ENCODE data around the gene MAOB. TPM values are rescaled to one million over a fixed set of nuclear protein-coding genes. Genes with fewer than 3 reads are reported as not detected.

The MAOB gene
- total and polyA plus RNA-seq, 9 of the 15 experiments (the other 6 are each of a cell fraction or from before 2014, with no cell fraction given): 0.05 to 0.09 TPM; not detected in 7

DNA sequence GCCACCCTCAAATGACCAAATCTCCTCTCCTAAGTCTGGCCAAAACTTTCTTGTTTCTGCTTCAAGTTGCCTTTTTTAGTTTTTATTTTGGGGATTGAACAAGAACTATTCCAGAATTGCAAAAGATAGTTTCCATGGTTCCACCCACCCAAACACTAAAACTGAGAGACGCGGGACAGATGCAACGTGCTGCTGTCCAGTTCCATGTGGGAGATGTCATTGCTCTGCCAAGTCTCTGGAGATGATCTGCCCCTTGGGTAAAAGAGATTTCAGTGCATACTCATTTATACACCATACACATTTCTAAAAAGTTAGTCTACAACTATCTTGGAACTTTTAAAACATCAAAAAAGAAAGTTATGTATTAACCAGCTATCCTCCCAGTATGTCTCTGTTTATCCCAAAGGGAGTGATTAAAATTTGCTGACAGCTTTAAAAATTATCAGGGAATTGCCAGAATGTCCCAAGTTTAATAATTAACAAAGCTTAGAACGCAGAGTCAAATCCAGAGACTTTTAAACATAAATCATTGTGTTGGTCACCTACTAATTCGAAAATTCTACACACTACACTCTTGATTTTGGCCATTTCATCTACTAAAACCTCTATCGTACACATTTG, 3.2 kb downstream of the MAOB start:
- in situ Hi-C loops (cut with MboI) (no loop called here), intact Hi-C loops (cut with micrococcal nuclease) (no loop called here)
- Histone ChIP-seq H3K9ac (ENCODE audit: insufficient read depth in 1 of 2, low read depth in 2 of 2, low read length in 2 of 2) (no peak overlapping the region), H3K27ac (ENCODE audit: extremely low read depth, low read depth, low read length) (no peak overlapping the region), H3K4me3 (no peak overlapping the region), H3K79me2 (ENCODE audit: control insufficient read depth, insufficient read depth, low read length) (no peaks in the 10 kb centered on the region), H4K20me1 (replicated peaks; ENCODE audit: control insufficient read depth, insufficient read depth, low read length) (no peaks in the 10 kb centered on the region), H3K27me3 (ENCODE audit: control insufficient read depth in 2 of 2, insufficient read depth in 2 of 2, low read length in 2 of 2) (peaks cover 0 to 12% of the 10 kb centered on the region in 2 experiments; a peak in 2 of 5 replicates), H3K36me3 (ENCODE audit: control insufficient read depth, insufficient read depth, low read length) (no peaks in the 10 kb centered on the region), H3K9me3 (replicated peaks; ENCODE audit: control insufficient read depth, insufficient read depth, low read depth, low read length) (no peaks in the 10 kb centered on the region), H3K4me1 (replicated peaks in 1 of 2; ENCODE audit: control insufficient read depth in 2 of 2, insufficient read depth in 2 of 2, low read length in 2 of 2) (peaks cover 0 to 7% of the 10 kb centered on the region in 2 experiments; a peak in 1 of 5 replicates), H3K9me1 (ENCODE audit: control insufficient read depth, insufficient read depth, low read length) (no peaks in the 10 kb centered on the region), H3K4me2 (ENCODE audit: insufficient read depth, low read length) (no peak overlapping the region), H2AFZ (ENCODE audit: low read depth, low read length) (no peak overlapping the region)
- BruUV-seq (replicated peaks): no TSS peak
- FAIRE-seq (no peak), ATAC-seq (no peak), DNase-seq (ENCODE audit: extremely low read depth in 1 of 4, low spot score in 3 of 4) (no peak)
- TF ChIP-seq HDAC3 (IDR thresholded peaks at IDR 0.05; ENCODE audit: borderline replicate concordance, partially characterized antibody) (no peak), ZNF316 (IDR thresholded peaks at IDR 0.05) (0 out of 2 replicates have a peak, but pooled peaks have one; percentile 1)
- POLR2A ChIA-PET: no interaction called here
- 1% methylated on average over 6 of the region's 6 CpGs for WGBS (ENCODE audit: insufficient coverage, low coverage, missing lambda C conversion rate)
- CTCF ChIA-PET (ENCODE audit: low intra/inter-chr PET ratio): no interaction called here

GRCh38 chrX:43876680-43877079, 5.6 kb downstream of the MAOB start:
- H3K36me3 ChIP-seq (ENCODE audit: control insufficient read depth, insufficient read depth, low read length): no peaks in the 10 kb centered on the region
- 0% methylated on average over 3 of the region's 3 CpGs for WGBS (ENCODE audit: insufficient coverage, low coverage, missing lambda C conversion rate)
- H3K4me1 ChIP-seq (replicated peaks in 1 of 2; ENCODE audit: control insufficient read depth in 2 of 2, insufficient read depth in 2 of 2, low read length in 2 of 2): no peaks in the 10 kb centered on the region
- no TSS peak for BruUV-seq (replicated peaks)
- no peaks in the 10 kb centered on the region for H3K9me1 ChIP-seq (ENCODE audit: control insufficient read depth, insufficient read depth, low read length)
- no peaks in the 10 kb centered on the region for H3K79me2 ChIP-seq (ENCODE audit: control insufficient read depth, insufficient read depth, low read length)
- no peak overlapping the region for H3K4me2 ChIP-seq (ENCODE audit: insufficient read depth, low read length)
- H3K27ac ChIP-seq (ENCODE audit: extremely low read depth, low read depth, low read length): no peak overlapping the region
- ATAC-seq (no peak), FAIRE-seq (no peak), DNase-seq (ENCODE audit: extremely low read depth in 1 of 4, low spot score in 3 of 4) (no peak)
- H4K20me1 ChIP-seq (replicated peaks; ENCODE audit: control insufficient read depth, insufficient read depth, low read length): no peaks in the 10 kb centered on the region
- no peak overlapping the region for H3K9ac ChIP-seq (ENCODE audit: insufficient read depth in 1 of 2, low read depth in 2 of 2, low read length in 2 of 2)
- intact Hi-C loops (cut with micrococcal nuclease) (no loop called here), in situ Hi-C loops (cut with MboI) (no loop called here)
- ChIA-PET POLR2A (no interaction called here), CTCF (ENCODE audit: low intra/inter-chr PET ratio) (no interaction called here)
- no peaks in the 10 kb centered on the region for H3K9me3 ChIP-seq (replicated peaks; ENCODE audit: control insufficient read depth, insufficient read depth, low read depth, low read length)
- TF ChIP-seq, protein P1, sequence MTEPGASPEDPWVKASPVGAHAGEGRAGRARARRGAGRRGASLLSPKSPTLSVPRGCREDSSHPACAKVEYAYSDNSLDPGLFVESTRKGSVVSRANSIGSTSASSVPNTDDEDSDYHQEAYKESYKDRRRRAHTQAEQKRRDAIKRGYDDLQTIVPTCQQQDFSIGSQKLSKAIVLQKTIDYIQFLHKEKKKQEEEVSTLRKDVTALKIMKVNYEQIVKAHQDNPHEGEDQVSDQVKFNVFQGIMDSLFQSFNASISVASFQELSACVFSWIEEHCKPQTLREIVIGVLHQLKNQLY (CRISPR knock-in tag; conservative IDR thresholded peaks at IDR 0.05): no peak
- TF ChIP-seq MITF (IDR thresholded peaks at IDR 0.05): no peak
- TF ChIP-seq NR2F6 (CRISPR knock-in tag; IDR thresholded peaks at IDR 0.05): no peak
- no peak for TF ChIP-seq MTA3 (IDR thresholded peaks at IDR 0.05; ENCODE audit: borderline replicate concordance)
- no peak for TF ChIP-seq ZNF551 (CRISPR knock-in tag; IDR thresholded peaks at IDR 0.05)
- TF ChIP-seq E2F6 (IDR thresholded peaks at IDR 0.05; ENCODE audit: borderline replicate concordance in 1 of 2, extremely low read depth in 1 of 2, insufficient read depth in 1 of 2, insufficient read length in 1 of 2, low read depth in 1 of 2, low read length in 1 of 2, poor library complexity in 1 of 2, severe bottlenecking in 1 of 2): no peak
- no peak for TF ChIP-seq HES1 (IDR thresholded peaks at IDR 0.05; ENCODE audit: low read depth)
- no peak for TF ChIP-seq ZNF699 (CRISPR knock-in tag; IDR thresholded peaks at IDR 0.05; ENCODE audit: insufficient replicate concordance)
- peaks cover 0 to 9% of the 10 kb centered on the region in 2 experiments; a peak in 2 of 5 replicates for H3K27me3 ChIP-seq (ENCODE audit: control insufficient read depth in 2 of 2, insufficient read depth in 2 of 2, low read length in 2 of 2)
- H3K4me3 ChIP-seq: no peak overlapping the region
- H2AFZ ChIP-seq (ENCODE audit: low read depth, low read length): no peak overlapping the region

Data from K562 (cell line).